GM12873 (cell line): ENCODE data around the gene MCRIP2.

Experiments used
- TF ChIP-seq, protein P1 (sequence below): IDR thresholded peaks from 2 replicates; pipeline ENCODE4 v1.5.1; 2012; ENCODE audit warnings: low read depth, mild to moderate bottlenecking, moderate library complexity, low read length, control low read depth; ENCODE audit not compliant: insufficient read depth; ENCODE audit errors: missing control alignments

The MCRIP2 gene

DNA sequence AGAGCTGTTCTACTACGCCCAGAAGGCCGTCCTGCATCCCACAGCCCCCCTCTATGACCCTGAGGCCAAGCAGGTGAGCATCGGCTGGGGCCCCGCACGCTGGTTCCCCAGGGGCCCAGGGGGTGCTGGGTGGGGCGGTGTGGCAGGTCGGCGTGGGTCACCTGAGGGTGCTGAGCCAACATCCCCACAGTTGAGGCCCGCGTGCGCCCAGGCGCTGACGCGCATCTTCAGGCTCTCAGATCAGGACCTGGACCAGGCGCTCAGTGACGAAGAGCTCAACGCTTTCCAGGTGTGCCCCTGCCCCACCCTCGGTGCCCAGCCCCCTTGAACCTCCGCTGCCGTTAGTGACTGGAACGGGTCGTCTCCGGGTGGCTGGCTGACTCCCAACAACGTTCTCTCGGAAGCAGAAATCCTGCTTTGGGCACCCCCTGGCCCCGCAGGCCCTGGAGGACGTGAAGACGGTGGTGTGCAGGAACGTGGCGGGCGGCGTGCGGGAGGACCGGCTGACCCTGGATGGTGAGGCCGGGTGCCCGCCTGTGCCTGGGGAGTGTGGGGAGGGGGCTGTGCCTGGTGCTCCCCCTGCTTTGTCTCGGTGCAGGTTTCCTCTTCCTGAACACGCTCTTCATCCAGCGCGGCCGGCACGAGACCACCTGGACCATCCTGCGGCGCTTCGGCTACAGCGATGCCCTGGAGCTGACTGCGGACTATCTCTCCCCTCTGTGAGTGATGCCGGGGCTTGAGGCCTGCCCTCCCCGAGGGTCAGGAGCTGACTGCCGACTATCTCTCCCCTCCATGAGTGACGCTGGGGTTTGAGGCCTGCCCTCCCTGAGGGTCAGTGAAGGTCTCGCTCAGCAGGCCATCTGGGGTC, 29.1 kb downstream of the MCRIP2 start:
- TF ChIP-seq, protein P1, sequence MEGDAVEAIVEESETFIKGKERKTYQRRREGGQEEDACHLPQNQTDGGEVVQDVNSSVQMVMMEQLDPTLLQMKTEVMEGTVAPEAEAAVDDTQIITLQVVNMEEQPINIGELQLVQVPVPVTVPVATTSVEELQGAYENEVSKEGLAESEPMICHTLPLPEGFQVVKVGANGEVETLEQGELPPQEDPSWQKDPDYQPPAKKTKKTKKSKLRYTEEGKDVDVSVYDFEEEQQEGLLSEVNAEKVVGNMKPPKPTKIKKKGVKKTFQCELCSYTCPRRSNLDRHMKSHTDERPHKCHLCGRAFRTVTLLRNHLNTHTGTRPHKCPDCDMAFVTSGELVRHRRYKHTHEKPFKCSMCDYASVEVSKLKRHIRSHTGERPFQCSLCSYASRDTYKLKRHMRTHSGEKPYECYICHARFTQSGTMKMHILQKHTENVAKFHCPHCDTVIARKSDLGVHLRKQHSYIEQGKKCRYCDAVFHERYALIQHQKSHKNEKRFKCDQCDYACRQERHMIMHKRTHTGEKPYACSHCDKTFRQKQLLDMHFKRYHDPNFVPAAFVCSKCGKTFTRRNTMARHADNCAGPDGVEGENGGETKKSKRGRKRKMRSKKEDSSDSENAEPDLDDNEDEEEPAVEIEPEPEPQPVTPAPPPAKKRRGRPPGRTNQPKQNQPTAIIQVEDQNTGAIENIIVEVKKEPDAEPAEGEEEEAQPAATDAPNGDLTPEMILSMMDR = no peak

DNA sequence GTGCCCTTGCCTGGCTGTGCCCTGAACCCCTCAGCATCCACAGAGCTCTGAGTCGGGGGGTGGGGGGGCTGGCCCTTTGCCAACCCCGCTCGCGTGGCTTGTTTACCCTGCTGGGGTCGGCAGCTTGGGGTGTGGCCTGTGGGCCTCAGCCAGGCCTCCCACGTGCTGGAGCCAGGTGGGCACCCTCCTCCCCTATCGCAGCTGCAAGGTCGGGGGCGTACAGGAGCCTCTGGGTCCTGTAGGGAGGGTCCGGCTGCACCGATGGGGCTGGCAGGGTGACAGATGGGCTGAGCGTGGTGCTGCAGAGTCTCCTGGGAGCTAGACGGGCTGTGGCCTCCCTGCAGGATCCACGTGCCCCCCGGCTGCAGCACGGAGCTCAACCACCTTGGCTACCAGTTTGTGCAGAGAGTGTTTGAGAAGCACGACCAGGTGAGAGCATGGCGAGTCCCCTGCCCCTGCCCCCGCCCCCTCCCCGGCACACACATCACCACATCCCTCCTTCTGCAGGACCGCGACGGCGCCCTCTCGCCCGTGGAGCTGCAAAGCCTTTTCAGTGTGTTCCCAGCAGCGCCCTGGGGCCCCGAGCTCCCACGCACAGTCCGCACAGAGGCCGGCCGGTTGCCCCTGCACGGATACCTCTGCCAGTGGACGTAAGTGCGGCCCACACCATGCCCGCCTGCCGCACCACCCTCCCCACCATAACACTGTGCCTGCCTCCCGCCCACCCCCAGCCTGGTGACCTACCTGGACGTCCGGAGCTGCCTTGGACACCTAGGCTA, 29.9 kb downstream of the MCRIP2 start:
- TF ChIP-seq, protein P1 = no peak

DNA sequence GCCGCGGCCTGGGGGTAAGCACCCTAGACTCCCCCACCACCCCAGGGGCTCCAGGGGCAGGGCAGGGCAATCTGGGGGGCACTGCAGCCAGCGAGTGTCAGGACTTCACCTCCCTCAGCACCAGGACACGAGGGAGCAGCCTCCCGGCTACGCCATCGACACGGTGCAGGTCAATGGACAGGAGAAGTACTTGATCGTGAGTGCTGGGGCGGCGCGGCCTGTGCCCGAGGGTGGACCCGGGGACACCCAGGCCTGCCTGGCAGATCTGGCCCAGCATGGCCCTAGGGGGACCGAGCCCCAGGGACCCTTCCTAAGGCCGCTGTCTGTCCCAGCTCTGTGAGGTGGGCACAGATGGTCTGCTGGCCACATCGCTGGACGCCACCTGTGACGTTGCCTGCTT, 30.7 kb downstream of the MCRIP2 start:
- TF ChIP-seq, protein P1 = no peak

DNA sequence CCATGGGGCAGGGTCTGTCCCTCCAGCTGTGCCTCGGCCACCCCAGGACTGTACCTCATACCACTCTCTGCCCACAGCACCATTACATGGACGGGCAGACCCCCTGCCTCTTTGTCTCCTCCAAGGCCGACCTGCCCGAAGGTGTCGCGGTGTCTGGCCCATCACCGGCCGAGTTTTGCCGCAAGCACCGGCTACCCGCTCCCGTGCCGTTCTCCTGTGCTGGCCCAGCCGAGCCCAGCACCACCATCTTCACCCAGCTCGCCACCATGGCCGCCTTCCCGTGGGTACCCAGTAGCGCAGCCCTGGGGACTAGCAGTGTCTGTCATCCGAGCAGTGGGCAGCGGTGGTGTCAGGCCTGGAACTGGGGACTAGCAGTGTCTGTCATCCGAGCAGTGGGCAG, 31.2 kb downstream of the MCRIP2 start:
- TF ChIP-seq, protein P1 = no peak

DNA sequence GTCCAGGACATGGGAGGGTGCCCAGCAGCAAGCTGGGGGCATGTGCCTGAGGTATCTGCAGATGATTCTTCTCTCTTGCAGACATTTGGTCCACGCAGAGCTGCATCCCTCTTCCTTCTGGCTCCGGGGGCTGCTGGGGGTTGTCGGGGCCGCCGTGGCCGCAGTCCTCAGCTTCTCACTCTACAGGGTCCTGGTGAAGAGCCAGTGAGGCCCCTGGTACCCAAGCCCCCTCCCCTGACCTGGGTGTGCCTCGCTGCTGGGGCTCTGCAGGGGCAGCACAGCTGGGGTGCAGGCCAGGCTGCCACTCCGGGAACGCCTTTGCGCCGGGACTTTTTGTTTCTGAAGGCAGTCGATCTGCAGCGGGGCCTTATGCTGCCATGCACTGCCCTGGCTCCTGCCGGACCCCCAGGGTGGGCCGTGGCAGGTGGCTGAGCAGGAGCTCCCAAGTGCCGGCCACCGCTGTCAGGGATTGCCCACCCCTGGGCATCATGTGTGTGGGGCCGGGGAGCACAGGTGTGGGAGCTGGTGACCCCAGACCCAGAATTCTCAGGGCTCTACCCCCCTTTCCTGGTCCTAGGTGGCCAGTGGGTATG, 31.9 kb downstream of the MCRIP2 start:
- TF ChIP-seq, protein P1 = no peak

DNA sequence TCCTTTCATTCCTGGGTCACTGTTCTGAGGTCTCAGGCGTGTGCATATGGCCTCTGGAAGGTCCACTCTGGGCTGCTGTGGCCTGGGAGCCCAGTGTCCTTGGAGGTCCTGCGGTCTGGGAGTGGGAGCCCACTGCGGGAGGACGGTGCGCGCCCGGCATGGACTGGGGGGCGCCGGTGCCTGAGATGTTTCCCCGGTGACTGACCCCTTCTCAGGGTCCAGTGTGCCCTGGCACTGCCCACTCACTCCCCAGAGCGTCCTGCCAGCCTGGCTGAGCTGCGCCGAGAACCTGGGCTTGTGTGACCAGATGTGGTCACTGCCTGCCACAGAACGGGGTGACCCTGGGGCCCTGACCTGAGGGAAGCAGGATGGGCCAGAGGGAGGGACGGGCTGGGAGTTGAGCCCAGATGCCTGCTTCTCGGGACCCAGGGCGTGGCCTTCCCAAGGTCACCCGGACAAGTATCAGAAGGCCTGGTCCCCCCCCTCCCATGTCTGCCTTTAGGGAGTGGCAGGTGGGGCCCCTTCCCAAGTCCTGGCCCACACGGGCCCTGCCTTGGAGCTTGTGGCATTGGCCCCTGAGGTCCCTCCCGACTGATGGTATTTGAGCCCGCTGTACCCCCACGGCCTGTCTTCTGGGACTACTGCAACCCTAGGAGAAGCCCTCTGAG, 32.7 kb downstream of the MCRIP2 start:
- TF ChIP-seq, protein P1 = no peak
